Measurements from ENCODE around the gene DIRAS2.

DIRAS2 gene, protein sequence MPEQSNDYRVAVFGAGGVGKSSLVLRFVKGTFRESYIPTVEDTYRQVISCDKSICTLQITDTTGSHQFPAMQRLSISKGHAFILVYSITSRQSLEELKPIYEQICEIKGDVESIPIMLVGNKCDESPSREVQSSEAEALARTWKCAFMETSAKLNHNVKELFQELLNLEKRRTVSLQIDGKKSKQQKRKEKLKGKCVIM

GRCh38 chr9:90642570-90643539 lies at the start of gene DIRAS2:
DIRAS2 (minus strand) TSS chr9:90642824; CDS start chr9:90613827, 28,997 bp downstream.
- DNase-seq (ENCODE audit: low spot score) = peak; percentile 31

GRCh38 chr9:90684736-90685135 lies 42.1 kb upstream of the DIRAS2 start:
- TF ChIP-seq CTCF (IDR thresholded peaks at IDR 0.05; ENCODE audit: extremely low read depth, missing control alignments) = no peak
- DNase-seq (ENCODE audit: low spot score) = no peak

More at GRCh38 chr9:90642570-90643539, at the start of gene DIRAS2:
- TF ChIP-seq CTCF (IDR thresholded peaks at IDR 0.05; ENCODE audit: extremely low read depth, missing control alignments) = no peak

DNA sequence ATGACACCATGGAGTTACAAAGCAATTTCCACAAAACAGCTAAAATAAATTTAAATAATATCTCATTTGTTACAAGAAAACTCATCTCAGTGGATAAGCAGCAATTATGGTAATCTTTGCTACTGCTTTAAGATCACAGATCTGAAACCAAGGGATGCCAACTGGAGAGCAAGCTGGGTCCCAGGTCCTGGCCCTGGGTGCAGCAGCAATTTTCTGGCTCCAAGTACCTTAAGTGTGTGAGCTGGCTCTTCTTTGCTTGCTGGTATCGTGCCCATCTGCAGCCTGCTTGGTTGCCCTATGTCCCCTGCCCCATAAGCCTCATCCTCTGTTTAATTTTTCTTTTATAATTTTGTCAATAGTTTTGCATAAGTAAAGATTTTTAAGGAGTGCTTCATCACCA lies 41.5 kb upstream of the DIRAS2 start:
- no peak for TF ChIP-seq CTCF (IDR thresholded peaks at IDR 0.05; ENCODE audit: extremely low read depth, missing control alignments)
- DNase-seq (ENCODE audit: low spot score) = no peak

DNA sequence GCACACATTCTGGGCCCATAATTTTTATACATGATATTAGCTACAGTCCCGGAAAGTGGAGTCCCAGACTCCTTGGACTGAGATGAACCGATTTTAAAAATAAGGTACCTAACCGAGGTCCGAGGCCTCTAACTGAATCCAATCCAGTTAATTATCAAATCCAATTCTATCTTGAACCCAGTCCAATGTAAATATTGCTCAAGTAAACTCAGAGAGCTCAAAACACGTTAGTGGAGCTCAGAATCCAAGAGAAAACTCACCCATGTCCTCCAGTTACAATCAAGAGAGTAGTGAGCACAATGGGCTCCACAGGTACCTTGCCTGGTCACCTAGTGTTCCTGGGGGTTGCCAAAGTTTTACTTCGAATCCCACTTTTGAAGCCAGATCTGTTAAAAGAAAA lies 37.9 kb upstream of the DIRAS2 start:
- no peak for DNase-seq (ENCODE audit: low spot score)
- no peak for TF ChIP-seq CTCF (IDR thresholded peaks at IDR 0.05; ENCODE audit: extremely low read depth, missing control alignments)

DNA sequence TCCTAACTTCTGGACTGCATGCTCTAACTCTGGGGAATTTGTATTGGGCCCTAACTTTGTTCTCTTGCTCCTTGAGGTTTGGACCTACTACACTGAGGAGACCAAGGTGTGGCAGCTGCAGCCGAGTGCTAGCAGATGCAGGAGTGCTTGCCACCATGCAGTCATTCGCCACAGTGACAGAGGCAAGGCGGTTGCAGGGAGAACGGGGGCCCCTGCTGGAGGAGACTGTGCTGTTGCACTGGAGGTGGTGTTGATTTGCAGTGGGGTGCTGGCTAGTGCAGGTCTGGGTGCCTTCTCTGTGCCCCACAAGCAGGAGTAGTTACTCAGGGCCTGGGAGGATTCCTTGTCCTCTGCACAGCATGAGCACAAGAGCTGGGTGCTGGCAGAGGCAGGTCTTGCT lies 22.4 kb upstream of the DIRAS2 start:
- no peak for DNase-seq (ENCODE audit: low spot score)
- no peak for TF ChIP-seq CTCF (IDR thresholded peaks at IDR 0.05; ENCODE audit: extremely low read depth, missing control alignments)

GRCh38 chr9:90659650-90660364 lies 17.2 kb upstream of the DIRAS2 start:
- DNase-seq (ENCODE audit: low spot score) = no peak
- no peak for TF ChIP-seq CTCF (IDR thresholded peaks at IDR 0.05; ENCODE audit: extremely low read depth, missing control alignments)

Data from GM20000 (cell line).